Measurements from ENCODE around the gene NPLOC4.

GRCh38 chr17:81648707-81649085 lies 11.8 kb upstream of the NPLOC4 start:
- TF ChIP-seq CTCF (IDR thresholded peaks at IDR 0.05 in 4 of 5, conservative IDR thresholded peaks at IDR 0.05 in 1 of 5) = no peak
- no peak for TF ChIP-seq POLR2A (IDR thresholded peaks at IDR 0.05)

All from gastrocnemius medialis (tissue), 4 donors.